Left cardiac atrium (tissue), 4 donors: Measurements from ENCODE around the gene KLHL9. TPM values are rescaled to one million over a fixed set of nuclear protein-coding genes. Genes with fewer than 3 reads are reported as not detected.

Experiments
- ATAC-seq, 2 donors: fragments of 200-7000 bp; cut with Tn5 transposase; one replicate each; pipeline ENCODE4 v1.9.1; 2020; ENCODE audit warnings: mild to moderate bottlenecking in 2 of 2, moderate library complexity in 2 of 2
- DNase-seq: peaks from one replicate; pipeline ENCODE4 v3.0.0-alpha.2; 2020
- intact Hi-C, 2 donors: fragments of 100-400 bp; cut with DNase I; formaldehyde crosslinking; loops; one replicate each; pipeline versions ENCODE4 v1.14.1 to v1.15.1; 2022 to 2023
- total RNA-seq, 2 donors: library from RNA; stranded (reverse); fragmentation: NEBNext Ultra II Directional; extraction: Animal tissue kit (Norgen Biotek cat#: 25700); gene quantifications; one replicate each; pipeline ENCODE4 v1.2.1, GENCODE V29; 2021
- donor health status: DM: no; HTN: yes; CAD: no.
- donor health status: DM: no; HTN: yes; CAD: no; lungs with severe emphysema.
- donor health status: DM: yes; HTN: yes; CAD: no.
- donor health status: Dilated cardiomyopathy.

KLHL9 gene
- total RNA-seq, 2 donors from 2014 or later: 13.0 to 14.1 TPM

- DNase-seq (no peak), ATAC-seq (no peak)
- intact Hi-C loops: loop anchor here in 1 of 2 donors (5.0 kb wide), 1 partner anchor 464 kb away; no protein-coding TSS in a partner anchor
Measured at GRCh38 chr9:21322911-21323461, 12.2 kb downstream of the KLHL9 start.

GRCh38 chr9:21320465-21320864, 14.7 kb downstream of the KLHL9 start:
- DNase-seq (no peak), ATAC-seq (no peak)
- intact Hi-C loops: loop anchor here in 1 of 2 donors (5.0 kb wide), 1 partner anchor 467 kb away; no protein-coding TSS in a partner anchor

GRCh38 chr9:21317956-21318923, 17.0 kb downstream of the KLHL9 start:
- peak; percentile 75 to 78 for ATAC-seq
- intact Hi-C loops: loop anchor here in 1 of 2 donors (2.0 kb wide), 1 partner anchor 471 kb away; no protein-coding TSS in a partner anchor
- DNase-seq: peak; percentile 28

GRCh38 chr9:21316860-21317259, 18.3 kb downstream of the KLHL9 start:
- ATAC-seq (no peak), DNase-seq (no peak)
- intact Hi-C loops: no loop called here

- intact Hi-C loops: no loop called here
- DNase-seq: no peak
- no peak for ATAC-seq
Measured at GRCh38 chr9:21316032-21316842, 19.0 kb downstream of the KLHL9 start.

- intact Hi-C loops: no loop called here
- ATAC-seq (no peak), DNase-seq (no peak)
Measured at GRCh38 chr9:21314152-21314551, 21.1 kb downstream of the KLHL9 start.

GRCh38 chr9:21311889-21312288, 23.3 kb downstream of the KLHL9 start:
- DNase-seq (no peak), ATAC-seq (no peak)
- intact Hi-C loops: no loop called here

GRCh38 chr9:21305213-21305612, 30.0 kb downstream of the KLHL9 start, which contains the start of gene IFNA5:
Gene IFNA5, minus strand, starts transcription at chr9:21305313. Its CDS starts 57 bp downstream, at chr9:21305256.
- DNase-seq (no peak), ATAC-seq (no peak)
- intact Hi-C loops: no loop called here

GRCh38 chr9:21295992-21296391, 39.2 kb downstream of the KLHL9 start:
- intact Hi-C loops: no loop called here

GRCh38 chr9:21294904-21295538, 40.2 kb downstream of the KLHL9 start:
- no peak for DNase-seq
- ATAC-seq: no peak
- intact Hi-C loops: no loop called here

More at GRCh38 chr9:21295992-21296391, 39.2 kb downstream of the KLHL9 start:
- ATAC-seq (no peak), DNase-seq (no peak)

- ATAC-seq (no peak), DNase-seq (no peak)
- intact Hi-C loops: no loop called here
Measured at GRCh38 chr9:21294364-21294774, 40.8 kb downstream of the KLHL9 start.

- no peak for ATAC-seq
- DNase-seq: no peak
- intact Hi-C loops: no loop called here
Measured at GRCh38 chr9:21289848-21290247, 45.4 kb downstream of the KLHL9 start.

GRCh38 chr9:21287280-21287679, 47.9 kb downstream of the KLHL9 start:
- intact Hi-C loops: no loop called here
- DNase-seq (no peak), ATAC-seq (no peak)

- intact Hi-C loops: no loop called here
- no peak for ATAC-seq
Measured at GRCh38 chr9:21286659-21287058, 48.5 kb downstream of the KLHL9 start.

GRCh38 chr9:21286099-21286498, 49.1 kb downstream of the KLHL9 start:
- ATAC-seq (no peak), DNase-seq (no peak)
- intact Hi-C loops: no loop called here

More at GRCh38 chr9:21286659-21287058, 48.5 kb downstream of the KLHL9 start:
- no peak for DNase-seq

GRCh38 chr9:21281275-21281674, 53.9 kb downstream of the KLHL9 start:
- DNase-seq: no peak
- intact Hi-C loops: no loop called here
- ATAC-seq: no peak
